Placental pericyte (primary cell): ENCODE data around the gene NBEAL2. TPM values are rescaled to one million over a fixed set of nuclear protein-coding genes. Genes with fewer than 3 reads are reported as not detected.

ENCODE experiments used
- small RNA-seq: library from RNA; depleted of rRNA; stranded (forward); fragments of <200 nt; gene quantifications from one replicate; pipeline ENCODE3, GENCODE V24; 2012; ENCODE audit warnings: low replicate concordance
- total RNA-seq: library from RNA; depleted of rRNA; stranded (reverse); fragments of >200 nt; gene quantifications from 2 replicates; pipeline ENCODE4 v1.2.3, GENCODE V29; 2012

NBEAL2 gene
- total RNA-seq = 3.3 and 10.5 TPM in 2 replicates

GRCh38 chr3:46978985-46979944, at the start of gene NBEAL2:
TSS of gene NBEAL2 (plus strand) at chr3:46979666. CDS start at chr3:46979862, 196 bp downstream.

DNA sequence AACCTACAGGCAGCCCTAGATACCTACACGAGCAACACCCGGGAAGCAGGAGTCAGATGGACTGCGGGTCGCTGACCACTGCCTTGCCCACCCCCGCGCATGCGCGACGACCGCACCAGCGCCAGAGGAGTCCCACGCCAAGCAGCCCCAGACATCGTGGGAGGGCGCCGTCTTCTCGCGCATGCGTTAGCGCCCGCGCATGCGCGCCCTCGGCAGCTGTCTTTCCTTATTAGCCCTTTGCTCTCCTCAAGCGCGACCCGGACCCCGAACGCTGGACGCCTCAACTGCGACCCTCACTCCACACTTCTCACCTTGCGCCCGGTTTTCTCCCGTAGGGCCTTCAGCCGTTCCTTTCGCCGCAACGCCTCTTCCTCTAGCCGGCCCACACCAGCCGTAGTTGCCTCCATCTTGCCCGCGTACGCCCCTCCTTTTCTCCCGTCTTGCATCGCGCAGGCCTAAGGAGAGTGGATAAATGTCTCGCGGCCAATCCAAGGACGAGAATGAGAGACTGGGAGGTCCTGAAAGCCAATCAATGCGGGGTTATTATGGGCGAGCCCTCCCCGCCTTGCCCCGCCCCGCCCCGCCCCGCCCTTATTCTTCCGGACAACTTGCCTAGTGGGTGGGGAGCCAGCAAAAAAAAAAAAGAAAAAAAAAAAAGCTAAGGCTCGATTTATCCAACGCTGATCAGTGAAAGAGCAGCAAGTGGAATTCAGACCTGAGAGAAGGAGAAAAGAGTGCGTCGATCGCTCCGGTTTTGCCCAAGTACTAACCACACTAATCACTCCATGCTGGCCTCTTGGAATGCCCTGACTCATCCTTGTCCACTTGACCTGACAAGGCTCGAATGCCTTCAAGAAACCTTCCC, 2.9 kb upstream of the NBEAL2 start, which contains the start of gene CCDC12:
Gene CCDC12, minus strand, starts transcription at position 420 of the 865 bp plus-strand sequence. Its CDS starts 13 bp downstream, at position 407.

Small RNAs within 50 kb of the gene (small RNA-seq; reads per million reads assigned to genes)
- gene MRPL57P3 = not detected

Other genes starting within 250 kb of the NBEAL2 start
- gene MYL3, start 116.2 kb upstream of the NBEAL2 start, total RNA-seq = 0.22 TPM in 1 of 2 replicates, not detected in the other
- gene PTH1R, start 101.9 kb upstream of the NBEAL2 start, total RNA-seq = not detected in 2 replicates
- gene CCDC12, start 2.9 kb upstream of the NBEAL2 start, total RNA-seq = 24.9 and 32.2 TPM in 2 replicates
- 33.3 and 40.1 TPM in 2 replicates for gene SETD2, start 184.4 kb downstream of the NBEAL2 start, total RNA-seq